DND-41 (cell line): ENCODE results near the gene KIAA1671.

Source experiments
- ATAC-seq: fragments of 200-7000 bp; cut with Tn5 transposase; 3 replicates; pipeline ENCODE4 v1.9.1; 2021; ENCODE audit warnings: low read depth; ENCODE audit not compliant: insufficient read depth
- DNase-seq: peaks from one replicate; pipeline ENCODE4 v3.0.0-alpha.2; 2020
- H2AFZ ChIP-seq: 2 replicates; pipeline ENCODE4 v1.6.0; 2012; ENCODE audit warnings: low read depth, low read length
- H3K27ac ChIP-seq: 2 replicates; pipeline ENCODE4 v1.5.1; 2012; ENCODE audit warnings: low read length, inconsistent platforms
- H3K27me3 ChIP-seq: fragments of 200-600 bp; sonication (generic); 2 replicates; pipeline ENCODE4 v1.6.0; 2012; ENCODE audit warnings: low read length, mild to moderate bottlenecking, inconsistent platforms; ENCODE audit not compliant: insufficient read depth, poor library complexity
- H3K36me3 ChIP-seq: 2 replicates; pipeline ENCODE4 v1.5.1; 2012; ENCODE audit warnings: low read length, inconsistent platforms; ENCODE audit not compliant: insufficient read depth
- H3K4me1 ChIP-seq: 2 replicates; pipeline ENCODE4 v1.5.1; 2012; ENCODE audit warnings: mild to moderate bottlenecking, low read length; ENCODE audit not compliant: insufficient read depth
- H3K4me2 ChIP-seq: 2 replicates; pipeline ENCODE4 v1.6.0; 2012; ENCODE audit warnings: mild to moderate bottlenecking, moderate library complexity, low read length, inconsistent platforms; ENCODE audit not compliant: insufficient read depth
- H3K4me3 ChIP-seq, 2 experiments: fragments of 200-600 bp in 1 of 2; shearing (Covaris generic) in 1 of 2; 2 replicates each; pipeline ENCODE4 v1.5.1; 2012 to 2016; ENCODE audit warnings: inconsistent platforms in 2 of 2, low read length in 2 of 2, mild to moderate bottlenecking in 2 of 2, low read depth in 1 of 2, moderate library complexity in 1 of 2
- H3K79me2 ChIP-seq: 2 replicates; pipeline ENCODE4 v1.6.0; 2012; ENCODE audit warnings: low read length, inconsistent platforms; ENCODE audit not compliant: insufficient read depth
- H3K9ac ChIP-seq: 2 replicates; pipeline ENCODE4 v1.6.0; 2012; ENCODE audit warnings: low read depth, mild to moderate bottlenecking, inconsistent platforms, low read length, moderate library complexity
- H3K9me3 ChIP-seq: 2 replicates; pipeline ENCODE4 v1.5.1; 2012; ENCODE audit warnings: low read length, moderate library complexity, mild to moderate bottlenecking, inconsistent platforms; ENCODE audit not compliant: insufficient read depth, severe bottlenecking
- H4K20me1 ChIP-seq: 2 replicates; pipeline ENCODE4 v1.6.0; 2012; ENCODE audit warnings: low read length; ENCODE audit not compliant: insufficient read depth
- EZH2 ChIP-seq: IDR thresholded peaks from 3 replicates; pipeline ENCODE4 v1.6.1; 2012; ENCODE audit warnings: borderline replicate concordance, low read depth, mild to moderate bottlenecking, moderate library complexity, low read length, inconsistent platforms; ENCODE audit not compliant: severe bottlenecking
- TF ChIP-seq, protein P1 (sequence below): IDR thresholded peaks from 2 replicates; pipeline ENCODE4 v1.5.1; 2012; ENCODE audit warnings: borderline replicate concordance, low read length, moderate library complexity, mild to moderate bottlenecking; ENCODE audit not compliant: poor library complexity, severe bottlenecking; ENCODE audit errors: extremely low read depth

Gene KIAA1671

DNA sequence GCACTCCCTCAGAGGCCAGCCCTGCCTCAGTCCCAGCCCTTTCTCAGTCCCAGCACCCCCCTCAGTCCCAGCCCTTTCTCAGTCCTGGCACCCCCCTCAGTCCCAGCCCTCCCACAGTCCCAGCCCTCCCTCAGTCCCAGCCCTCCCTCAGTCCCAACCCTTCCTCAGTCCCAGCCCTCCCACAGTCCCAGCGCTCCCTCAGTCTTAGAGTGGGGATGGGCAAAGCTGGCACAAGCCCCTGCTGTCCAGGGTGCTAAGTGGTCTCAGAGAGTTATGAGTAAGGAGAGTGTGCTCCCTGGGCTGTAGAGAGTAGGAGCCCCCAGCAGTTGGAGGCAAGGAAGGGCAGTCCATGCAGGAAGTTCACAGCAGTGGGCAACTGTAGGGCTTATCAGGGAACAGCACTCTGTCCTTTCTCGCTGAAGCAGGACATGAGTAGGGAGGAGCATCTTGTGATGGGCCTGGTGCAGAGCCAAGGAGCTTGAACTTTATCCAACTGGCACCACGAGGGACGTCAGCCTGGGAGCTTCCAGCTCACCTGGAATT, 195.7 kb downstream of the KIAA1671 start:
- Histone ChIP-seq H3K36me3 (no peaks in the 10 kb centered on the region), H3K4me2 (no peak overlapping the region), H3K79me2 (no peaks in the 10 kb centered on the region), H3K4me1 (no peaks in the 10 kb centered on the region), H3K27me3 (no peaks in the 10 kb centered on the region), H3K4me3 (no peak overlapping the region), H3K27ac (no peak overlapping the region), H2AFZ (no peak overlapping the region), H4K20me1 (no peaks in the 10 kb centered on the region), H3K9me3 (no peaks in the 10 kb centered on the region), H3K9ac (no peak overlapping the region)
- DNase-seq (no peak), ATAC-seq (no peak)
- TF ChIP-seq, protein P1, sequence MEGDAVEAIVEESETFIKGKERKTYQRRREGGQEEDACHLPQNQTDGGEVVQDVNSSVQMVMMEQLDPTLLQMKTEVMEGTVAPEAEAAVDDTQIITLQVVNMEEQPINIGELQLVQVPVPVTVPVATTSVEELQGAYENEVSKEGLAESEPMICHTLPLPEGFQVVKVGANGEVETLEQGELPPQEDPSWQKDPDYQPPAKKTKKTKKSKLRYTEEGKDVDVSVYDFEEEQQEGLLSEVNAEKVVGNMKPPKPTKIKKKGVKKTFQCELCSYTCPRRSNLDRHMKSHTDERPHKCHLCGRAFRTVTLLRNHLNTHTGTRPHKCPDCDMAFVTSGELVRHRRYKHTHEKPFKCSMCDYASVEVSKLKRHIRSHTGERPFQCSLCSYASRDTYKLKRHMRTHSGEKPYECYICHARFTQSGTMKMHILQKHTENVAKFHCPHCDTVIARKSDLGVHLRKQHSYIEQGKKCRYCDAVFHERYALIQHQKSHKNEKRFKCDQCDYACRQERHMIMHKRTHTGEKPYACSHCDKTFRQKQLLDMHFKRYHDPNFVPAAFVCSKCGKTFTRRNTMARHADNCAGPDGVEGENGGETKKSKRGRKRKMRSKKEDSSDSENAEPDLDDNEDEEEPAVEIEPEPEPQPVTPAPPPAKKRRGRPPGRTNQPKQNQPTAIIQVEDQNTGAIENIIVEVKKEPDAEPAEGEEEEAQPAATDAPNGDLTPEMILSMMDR = no peak
- TF ChIP-seq EZH2 = no peak

- Histone ChIP-seq H3K4me1 (no peaks in the 10 kb centered on the region), H3K27ac (no peak overlapping the region), H3K4me2 (no peak overlapping the region), H4K20me1 (no peaks in the 10 kb centered on the region), H3K9me3 (no peaks in the 10 kb centered on the region), H3K9ac (no peak overlapping the region), H3K27me3 (no peaks in the 10 kb centered on the region), H3K4me3 (no peak overlapping the region), H3K36me3 (no peaks in the 10 kb centered on the region), H3K79me2 (no peaks in the 10 kb centered on the region), H2AFZ (no peak overlapping the region)
- TF ChIP-seq EZH2 = no peak
- TF ChIP-seq, protein P1 = no peak
- DNase-seq (no peak), ATAC-seq (no peak)
Observed at GRCh38 chr22:25149014-25149413, 196.5 kb downstream of the KIAA1671 start.

GRCh38 chr22:25153961-25154666, 201.6 kb downstream of the KIAA1671 start:
- H3K4me1 ChIP-seq = no peaks in the 10 kb centered on the region
- no peak overlapping the region for H2AFZ ChIP-seq
- no peaks in the 10 kb centered on the region for H3K27me3 ChIP-seq
- TF ChIP-seq EZH2 = no peak
- no peak overlapping the region for H3K9ac ChIP-seq
- no peak for ATAC-seq
- H3K9me3 ChIP-seq = no peaks in the 10 kb centered on the region
- H4K20me1 ChIP-seq = no peaks in the 10 kb centered on the region
- no peak overlapping the region for H3K4me3 ChIP-seq
- H3K4me2 ChIP-seq = no peak overlapping the region
- no peaks in the 10 kb centered on the region for H3K36me3 ChIP-seq
- no peak overlapping the region for H3K27ac ChIP-seq
- no peaks in the 10 kb centered on the region for H3K79me2 ChIP-seq
- no peak for DNase-seq

DNA sequence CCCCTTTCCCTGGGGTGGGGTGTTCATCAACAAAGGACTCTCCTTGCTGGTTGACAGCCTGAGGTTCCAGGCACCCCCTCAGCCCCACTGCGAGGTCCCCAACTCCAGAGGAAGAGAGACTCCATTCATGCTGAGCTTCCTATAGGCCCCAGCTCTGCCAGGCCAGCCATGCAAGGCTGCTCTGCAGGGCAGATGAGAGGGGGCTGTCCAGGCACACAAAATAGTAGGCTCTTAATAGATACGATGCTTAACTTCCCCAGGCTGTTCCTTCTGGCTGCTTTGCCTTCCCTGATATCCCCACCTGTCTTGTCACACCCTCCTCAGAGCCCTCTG, 202.1 kb downstream of the KIAA1671 start:
- no peak overlapping the region for H2AFZ ChIP-seq
- H3K27ac ChIP-seq = no peak overlapping the region
- H4K20me1 ChIP-seq = no peaks in the 10 kb centered on the region
- H3K9ac ChIP-seq = no peak overlapping the region
- no peak for TF ChIP-seq EZH2
- TF ChIP-seq, protein P1 = no peak
- H3K79me2 ChIP-seq = no peaks in the 10 kb centered on the region
- no peaks in the 10 kb centered on the region for H3K9me3 ChIP-seq
- no peak for ATAC-seq
- no peaks in the 10 kb centered on the region for H3K4me1 ChIP-seq
- no peak for DNase-seq
- no peaks in the 10 kb centered on the region for H3K36me3 ChIP-seq
- H3K27me3 ChIP-seq = no peaks in the 10 kb centered on the region
- no peak overlapping the region for H3K4me3 ChIP-seq
- H3K4me2 ChIP-seq = no peak overlapping the region
